CD14-positive monocyte (primary cell): Measurements from ENCODE around the gene SOS1. TPM values are rescaled to one million over a fixed set of nuclear protein-coding genes. Genes with fewer than 3 reads are reported as not detected.

ENCODE experiments used
- DNase-seq, 3 donors: peaks; one replicate each; pipeline ENCODE4 v3.0.0-alpha.2; 2011 to 2022
- H2AFZ ChIP-seq: 2 replicates; pipeline ENCODE4 v1.6.0; 2012; ENCODE audit warnings: mild to moderate bottlenecking, low read depth, low read length, inconsistent platforms; ENCODE audit not compliant: insufficient read depth, poor library complexity, severe bottlenecking
- H3K27ac ChIP-seq, 2 donors: 1 replicate in 1 of 2; 2 replicates in 1 of 2; pipeline ENCODE4 v1.5.1; 2012 to 2013; ENCODE audit warnings: low read length in 2 of 2, control low read depth in 1 of 2, inconsistent platforms in 1 of 2, low read depth in 1 of 2, mild to moderate bottlenecking in 1 of 2
- H3K27me3 ChIP-seq, 2 donors: one replicate each; pipeline versions ENCODE4 v1.6.0 to v1.6.1; 2011 to 2013; ENCODE audit warnings: low read length in 2 of 2; ENCODE audit not compliant: control insufficient read depth in 2 of 2, insufficient read depth in 2 of 2
- H3K36me3 ChIP-seq, 2 donors: replicated peaks in 1 of 2; 1 replicate in 1 of 2; 2 replicates in 1 of 2; pipeline versions ENCODE4 v1.5.1 to v1.6.1; 2012 to 2013; ENCODE audit warnings: low read length in 2 of 2, control low read depth in 1 of 2, inconsistent platforms in 1 of 2, mild to moderate bottlenecking in 1 of 2; ENCODE audit not compliant: insufficient read depth in 2 of 2, control insufficient read depth in 1 of 2
- H3K4me1 ChIP-seq, 2 donors: 1 replicate in 1 of 2; 2 replicates in 1 of 2; pipeline versions ENCODE4 v1.5.1 to v1.6.1; 2012 to 2013; ENCODE audit warnings: low read length in 2 of 2, control low read depth in 1 of 2, inconsistent platforms in 1 of 2, mild to moderate bottlenecking in 1 of 2, moderate library complexity in 1 of 2; ENCODE audit not compliant: insufficient read depth in 2 of 2, control insufficient read depth in 1 of 2
- H3K4me2 ChIP-seq: replicated peaks from 2 replicates; pipeline ENCODE3; 2012; ENCODE audit warnings: low read length, moderate library complexity, mild to moderate bottlenecking; ENCODE audit not compliant: poor library complexity, severe bottlenecking; ENCODE audit errors: extremely low read depth
- H3K4me3 ChIP-seq, 3 experiments: fragments of 200-600 bp in 1 of 3; sonication (generic) in 1 of 3; replicated peaks in 1 of 3; 1 replicate in 2 of 3; 2 replicates in 1 of 3; pipeline ENCODE4 v1.5.1; 2011 to 2013; ENCODE audit warnings: low read length in 3 of 3, mild to moderate bottlenecking in 3 of 3, control low read depth in 2 of 3, low read depth in 2 of 3, inconsistent platforms in 1 of 3, moderate library complexity in 1 of 3
- H3K79me2 ChIP-seq: 2 replicates; pipeline ENCODE4 v1.6.0; 2012; ENCODE audit warnings: mild to moderate bottlenecking, control low read depth, inconsistent platforms, low read length, moderate library complexity; ENCODE audit not compliant: insufficient read depth
- H3K9ac ChIP-seq: 2 replicates; pipeline ENCODE4 v1.6.0; 2017; ENCODE audit warnings: low read length, mild to moderate bottlenecking; ENCODE audit not compliant: insufficient read depth, poor library complexity, severe bottlenecking
- H3K9me3 ChIP-seq, 2 donors: replicated peaks in 1 of 2; 1 replicate in 1 of 2; 2 replicates in 1 of 2; pipeline versions ENCODE4 v1.5.1 to v1.6.1; 2012 to 2013; ENCODE audit warnings: low read length in 2 of 2, control low read depth in 1 of 2; ENCODE audit not compliant: control insufficient read depth in 1 of 2, insufficient read depth in 1 of 2
- H4K20me1 ChIP-seq: 2 replicates; pipeline ENCODE4 v1.6.0; 2012; ENCODE audit warnings: mild to moderate bottlenecking, low read length, control low read depth, moderate library complexity; ENCODE audit not compliant: insufficient read depth
- H3K27ac Mint-ChIP-seq, 7 donors: one replicate each; pipeline ENCODE4 v1.8.0; 2020; ENCODE audit warnings: mild to moderate bottlenecking in 7 of 7, mixed read lengths in 7 of 7, moderate library complexity in 6 of 7, inconsistent platforms in 2 of 7
- H3K27me3 Mint-ChIP-seq, 3 donors: one replicate each; pipeline ENCODE4 v1.8.0; 2021 to 2022; ENCODE audit warnings: low read depth in 3 of 3, mild to moderate bottlenecking in 3 of 3, mixed read lengths in 3 of 3, moderate library complexity in 3 of 3, inconsistent platforms in 1 of 3
- H3K36me3 Mint-ChIP-seq, 2 donors: one replicate each; pipeline ENCODE4 v1.8.0; 2020; ENCODE audit warnings: mixed read lengths in 2 of 2, inconsistent platforms in 1 of 2, mild to moderate bottlenecking in 1 of 2
- H3K4me1 Mint-ChIP-seq: one replicate; pipeline ENCODE4 v1.8.0; 2020; ENCODE audit warnings: mild to moderate bottlenecking, mixed read lengths
- H3K4me3 Mint-ChIP-seq, 2 donors: one replicate each; pipeline ENCODE4 v1.8.0; 2020; ENCODE audit warnings: mild to moderate bottlenecking in 2 of 2, mixed read lengths in 2 of 2, moderate library complexity in 1 of 2
- H3K9me3 Mint-ChIP-seq, 7 donors: one replicate each; pipeline ENCODE4 v1.8.0; 2020 to 2022; ENCODE audit warnings: mixed read lengths in 7 of 7, mild to moderate bottlenecking in 6 of 7, moderate library complexity in 6 of 7, inconsistent platforms in 2 of 7
- CTCF ChIP-seq: fragments of 200-600 bp; IDR thresholded peaks from one replicate; pipeline ENCODE4 v1.8.0; 2022; ENCODE audit warnings: antibody characterized with exemption, mild to moderate bottlenecking
- WGBS: methylation state at CpG from one replicate; pipeline ENCODE4 v1.1.5; 2013; ENCODE audit warnings: missing lambda C conversion rate; ENCODE audit not compliant: insufficient coverage; 5-methylcytosine and 5-hydroxymethylcytosine counted together
- intact Hi-C, 2 donors: fragments of 100-400 bp; cut with micrococcal nuclease; formaldehyde crosslinking; loops; one replicate each; pipeline versions ENCODE4 v1.15.0 to v1.15.1; 2023
- polyA plus RNA-seq, 3 donors: library from polyadenylated mRNA; depleted of rRNA in 1 of 3; unstranded in 2 of 3; stranded (reverse) in 1 of 3; fragments of 300-500 nt in 2 of 3; fragments of >200 nt in 1 of 3; fragmentation: Illumina TruSeq in 2 of 3; gene quantifications; 1 replicate in 2 of 3; 2 replicates in 1 of 3; pipeline ENCODE4 v1.2.3, GENCODE V29; 2012 to 2021

SOS1 gene
- polyA plus RNA-seq, 3 donors, result 5.3 to 15.6 (median 7.7) TPM

DNA sequence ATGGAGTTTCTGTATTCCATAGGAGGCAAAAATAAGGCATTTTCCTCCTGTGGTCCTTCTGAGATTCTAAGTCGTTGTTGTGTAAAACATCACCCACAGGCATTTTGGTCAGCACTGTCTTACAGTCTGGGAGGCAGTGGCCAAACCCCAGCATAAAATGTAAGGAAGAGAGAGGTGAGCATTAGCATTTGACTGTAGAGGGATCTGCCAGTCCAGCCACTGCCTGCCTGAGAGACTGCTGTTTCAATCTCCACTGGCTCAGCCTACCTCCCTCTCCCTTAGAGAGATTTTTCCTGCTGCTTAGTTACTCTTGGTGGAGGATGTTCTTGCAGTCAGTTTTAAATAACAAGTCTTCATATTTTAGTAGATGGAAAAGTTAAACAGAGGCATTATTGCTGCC is 154.2 kb downstream of the SOS1 start:
- Mint-ChIP-seq H3K9me3 (no peaks in the 10 kb centered on the region), H3K4me3 (no peak overlapping the region), H3K36me3 (no peaks in the 10 kb centered on the region), H3K27ac (no peak overlapping the region), H3K27me3 (peaks cover 0 to 4% (median 0%) of the 10 kb centered on the region in 3 donors), H3K4me1 (peaks cover 3% of the 10 kb centered on the region)
- intact Hi-C loops, result no loop called here
- H3K36me3 ChIP-seq, result no peaks in the 10 kb centered on the region
- no peaks in the 10 kb centered on the region for H3K27me3 ChIP-seq
- H3K27ac ChIP-seq, result no peak overlapping the region
- H3K79me2 ChIP-seq, result no peaks in the 10 kb centered on the region
- DNase-seq, result no peak
- H3K4me3 ChIP-seq, result no peak overlapping the region
- TF ChIP-seq CTCF, result no peak
- WGBS, result no CpG with 5 or more reads among the region's 1 CpG
- no peak overlapping the region for H2AFZ ChIP-seq
- H3K9ac ChIP-seq, result no peak overlapping the region
- no peak overlapping the region for H3K4me2 ChIP-seq
- no peaks in the 10 kb centered on the region for H3K4me1 ChIP-seq
- no peaks in the 10 kb centered on the region for H3K9me3 ChIP-seq
- H4K20me1 ChIP-seq, result no peaks in the 10 kb centered on the region

- intact Hi-C loops, result no loop called here
- Mint-ChIP-seq H3K4me1 (peaks cover 5% of the 10 kb centered on the region), H3K9me3 (peaks cover 0 to under 1% (median 0%) of the 10 kb centered on the region in 7 donors), H3K27me3 (peaks cover under 1 to 9% (median 5%) of the 10 kb centered on the region in 3 donors), H3K27ac (no peak overlapping the region), H3K36me3 (no peaks in the 10 kb centered on the region), H3K4me3 (no peak overlapping the region)
- H3K9me3 ChIP-seq, result no peaks in the 10 kb centered on the region
- no peak overlapping the region for H2AFZ ChIP-seq
- WGBS, result no CpG with 5 or more reads among the region's 5 CpGs
- no peaks in the 10 kb centered on the region for H3K79me2 ChIP-seq
- no peaks in the 10 kb centered on the region for H3K27me3 ChIP-seq
- H3K4me3 ChIP-seq, result no peak overlapping the region
- no peak for TF ChIP-seq CTCF
- H3K4me2 ChIP-seq, result no peak overlapping the region
- no peak overlapping the region for H3K9ac ChIP-seq
- no peak for DNase-seq
- no peaks in the 10 kb centered on the region for H3K36me3 ChIP-seq
- no peak overlapping the region for H3K27ac ChIP-seq
- H3K4me1 ChIP-seq, result no peaks in the 10 kb centered on the region
- no peaks in the 10 kb centered on the region for H4K20me1 ChIP-seq
Observed at GRCh38 chr2:38966006-38966405, 154.8 kb downstream of the SOS1 start.
